GM19467 (cell line): Measurements from ENCODE around the gene IQCE.
"Not testable (repeated sequence)": the region's sequence is repeated elsewhere in the genome, so short reads cannot be mapped to it uniquely, and the experiment has no call there.

ENCODE experiments used
- ATAC-seq: cut with Tn5 transposase; IDR thresholded peaks from one replicate; pipeline ENCODE4 v1.9.1; 2021; ENCODE audit warnings: mild to moderate bottlenecking, moderate library complexity; ENCODE audit not compliant: unreplicated experiment

Gene IQCE

GRCh38 chr7:2598154-2598823 lies 39.5 kb downstream of the IQCE start:
- no peak for ATAC-seq

- no peak for ATAC-seq
These were observed 42.3 kb downstream of the IQCE start for GRCh38 chr7:2601065-2601464.

- no peak for ATAC-seq
These were observed 43.1 kb downstream of the IQCE start for GRCh38 chr7:2601907-2602306.

GRCh38 chr7:2602406-2603043 lies 43.7 kb downstream of the IQCE start:
- ATAC-seq: no peak

GRCh38 chr7:2603044-2603965 lies 44.5 kb downstream of the IQCE start:
- no peak for ATAC-seq

GRCh38 chr7:2604608-2605174 lies 45.9 kb downstream of the IQCE start:
- no peak for ATAC-seq

- ATAC-seq: no peak
These were observed 47.1 kb downstream of the IQCE start for GRCh38 chr7:2605608-2606538.

- no peak for ATAC-seq
These were observed 47.8 kb downstream of the IQCE start for GRCh38 chr7:2606539-2606936.

GRCh38 chr7:2607122-2607922 lies 48.5 kb downstream of the IQCE start:
- no peak for ATAC-seq

GRCh38 chr7:2607923-2608904 lies 49.4 kb downstream of the IQCE start:
- no peak for ATAC-seq

- no peak for ATAC-seq
These were observed 50.2 kb downstream of the IQCE start for GRCh38 chr7:2608921-2609411.

- not testable (repeated sequence) for ATAC-seq
These were observed 50.9 kb downstream of the IQCE start for GRCh38 chr7:2609646-2610045.

GRCh38 chr7:2610466-2610865 lies 51.7 kb downstream of the IQCE start:
- no peak for ATAC-seq

- ATAC-seq: no peak
These were observed 52.1 kb downstream of the IQCE start for GRCh38 chr7:2610898-2611297.

GRCh38 chr7:2611401-2611800 lies 52.6 kb downstream of the IQCE start:
- no peak for ATAC-seq

- no peak for ATAC-seq
These were observed 53.1 kb downstream of the IQCE start for GRCh38 chr7:2611922-2612321.

GRCh38 chr7:2612445-2613097 lies 53.8 kb downstream of the IQCE start:
- ATAC-seq: no peak
